PFSK-1 (cell line): ENCODE measurements around the gene MACROD1.

Source experiments
- REST ChIP-seq, 2 experiments: IDR thresholded peaks; 2 replicates each; pipeline versions ENCODE4 v1.6.1 to v1.8.0; 2011 to 2012; ENCODE audit warnings: low read depth in 2 of 2, low read length in 2 of 2, control low read depth in 1 of 2, inconsistent platforms in 1 of 2, mild to moderate bottlenecking in 1 of 2, moderate library complexity in 1 of 2; ENCODE audit not compliant: insufficient read depth in 1 of 2
- TAF1 ChIP-seq: IDR thresholded peaks from 2 replicates; pipeline ENCODE4 v1.6.1; 2012; ENCODE audit warnings: low read length, control low read depth, borderline replicate concordance; ENCODE audit not compliant: insufficient read depth

GRCh38 chr11:64067230-64067993 lies 98.5 kb downstream of the MACROD1 start:
- TF ChIP-seq TAF1 (no peak), REST (IDR thresholded peaks at IDR 0.05; ENCODE audit: insufficient read depth in 1 of 2, low read depth in 2 of 2, low read length in 2 of 2) (no peak)
